ENCODE results near the gene CCDC60.

Gene CCDC60

GRCh38 chr12:119373001-119373400 is 38.5 kb downstream of the CCDC60 start:
- WGBS (ENCODE audit: insufficient coverage): 96% methylated on average over 3 of the region's 3 CpGs
- Histone ChIP-seq H3K4me1 (ENCODE audit: control extremely low read depth in 1 of 4, control insufficient read depth in 4 of 4, insufficient read depth in 4 of 4, low read length in 3 of 4) (peaks cover 0 to 8% (median 2%) of the 10 kb centered on the region in 4 experiments), H3K9me3 (ENCODE audit: control extremely low read depth in 1 of 5, control insufficient read depth in 4 of 5, insufficient read depth in 2 of 5, low read depth in 1 of 5, low read length in 4 of 5) (no peaks in the 10 kb centered on the region), H3K4me3 (ENCODE audit: control insufficient read depth in 1 of 7, extremely low read depth in 1 of 7, insufficient read depth in 4 of 7, low read depth in 2 of 7, low read length in 6 of 7) (no peak overlapping the region), H3K27ac (ENCODE audit: insufficient read depth in 1 of 2, low read depth in 1 of 2, low read length in 2 of 2, poor library complexity in 1 of 2, severe bottlenecking in 2 of 2) (no peak overlapping the region), H3K27me3 (replicated peaks in 2 of 5; ENCODE audit: control insufficient read depth in 4 of 5, insufficient read depth in 5 of 5, low read length in 4 of 5) (no peaks in the 10 kb centered on the region), H3K36me3 (ENCODE audit: control insufficient read depth in 4 of 4, insufficient read depth in 4 of 4, low read length in 3 of 4) (no peaks in the 10 kb centered on the region)
- CTCF ChIA-PET: no interaction called here
- no peak for DNase-seq
- POLR2A ChIA-PET: no interaction called here

- DNase-seq: no peak
- H3K27ac ChIP-seq (ENCODE audit: insufficient read depth in 1 of 2, low read depth in 1 of 2, low read length in 2 of 2, poor library complexity in 1 of 2, severe bottlenecking in 2 of 2): no peak overlapping the region
- no peaks in the 10 kb centered on the region for H3K36me3 ChIP-seq (ENCODE audit: control insufficient read depth in 4 of 4, insufficient read depth in 4 of 4, low read length in 3 of 4)
- H3K9me3 ChIP-seq (ENCODE audit: control extremely low read depth in 1 of 5, control insufficient read depth in 4 of 5, insufficient read depth in 2 of 5, low read depth in 1 of 5, low read length in 4 of 5): no peaks in the 10 kb centered on the region
- ChIA-PET CTCF (no interaction called here), POLR2A (no interaction called here)
- 100% methylated on average over 2 of the region's 2 CpGs for WGBS (ENCODE audit: insufficient coverage)
- no peaks in the 10 kb centered on the region for H3K27me3 ChIP-seq (replicated peaks in 2 of 5; ENCODE audit: control insufficient read depth in 4 of 5, insufficient read depth in 5 of 5, low read length in 4 of 5)
- peaks cover 0 to 8% (median 2%) of the 10 kb centered on the region in 4 experiments for H3K4me1 ChIP-seq (ENCODE audit: control extremely low read depth in 1 of 4, control insufficient read depth in 4 of 4, insufficient read depth in 4 of 4, low read length in 3 of 4)
- H3K4me3 ChIP-seq (ENCODE audit: control insufficient read depth in 1 of 7, extremely low read depth in 1 of 7, insufficient read depth in 4 of 7, low read depth in 2 of 7, low read length in 6 of 7): no peak overlapping the region
Measured at GRCh38 chr12:119373666-119374065, 39.1 kb downstream of the CCDC60 start.

GRCh38 chr12:119374635-119375034 is 40.1 kb downstream of the CCDC60 start:
- Histone ChIP-seq H3K4me1 (ENCODE audit: control extremely low read depth in 1 of 4, control insufficient read depth in 4 of 4, insufficient read depth in 4 of 4, low read length in 3 of 4) (peaks cover 0 to 8% (median 2%) of the 10 kb centered on the region in 4 experiments), H3K9me3 (ENCODE audit: control extremely low read depth in 1 of 5, control insufficient read depth in 4 of 5, insufficient read depth in 2 of 5, low read depth in 1 of 5, low read length in 4 of 5) (no peaks in the 10 kb centered on the region), H3K36me3 (ENCODE audit: control insufficient read depth in 4 of 4, insufficient read depth in 4 of 4, low read length in 3 of 4) (no peaks in the 10 kb centered on the region), H3K4me3 (ENCODE audit: control insufficient read depth in 1 of 7, extremely low read depth in 1 of 7, insufficient read depth in 4 of 7, low read depth in 2 of 7, low read length in 6 of 7) (no peak overlapping the region), H3K27me3 (replicated peaks in 2 of 5; ENCODE audit: control insufficient read depth in 4 of 5, insufficient read depth in 5 of 5, low read length in 4 of 5) (no peaks in the 10 kb centered on the region), H3K27ac (ENCODE audit: insufficient read depth in 1 of 2, low read depth in 1 of 2, low read length in 2 of 2, poor library complexity in 1 of 2, severe bottlenecking in 2 of 2) (no peak overlapping the region)
- DNase-seq: no peak
- ChIA-PET POLR2A (no interaction called here), CTCF (no interaction called here)
- 96% methylated on average over 4 of the region's 4 CpGs for WGBS (ENCODE audit: insufficient coverage)

- peaks cover 0 to 8% (median 2%) of the 10 kb centered on the region in 4 experiments for H3K4me1 ChIP-seq (ENCODE audit: control extremely low read depth in 1 of 4, control insufficient read depth in 4 of 4, insufficient read depth in 4 of 4, low read length in 3 of 4)
- H3K36me3 ChIP-seq (ENCODE audit: control insufficient read depth in 4 of 4, insufficient read depth in 4 of 4, low read length in 3 of 4): no peaks in the 10 kb centered on the region
- peak in 2 of 3 donors; percentile 3 to 31 for DNase-seq
- WGBS (ENCODE audit: insufficient coverage): 63% methylated on average over 5 of the region's 7 CpGs
- POLR2A ChIA-PET: no interaction called here
- CTCF ChIA-PET: no interaction called here
- H3K9me3 ChIP-seq (ENCODE audit: control extremely low read depth in 1 of 5, control insufficient read depth in 4 of 5, insufficient read depth in 2 of 5, low read depth in 1 of 5, low read length in 4 of 5): no peaks in the 10 kb centered on the region
- no peak overlapping the region for H3K4me3 ChIP-seq (ENCODE audit: control insufficient read depth in 1 of 7, extremely low read depth in 1 of 7, insufficient read depth in 4 of 7, low read depth in 2 of 7, low read length in 6 of 7)
- no peak overlapping the region for H3K27ac ChIP-seq (ENCODE audit: insufficient read depth in 1 of 2, low read depth in 1 of 2, low read length in 2 of 2, poor library complexity in 1 of 2, severe bottlenecking in 2 of 2)
- no peaks in the 10 kb centered on the region for H3K27me3 ChIP-seq (replicated peaks in 2 of 5; ENCODE audit: control insufficient read depth in 4 of 5, insufficient read depth in 5 of 5, low read length in 4 of 5)
Measured at GRCh38 chr12:119375075-119375882, 40.8 kb downstream of the CCDC60 start.

- WGBS (ENCODE audit: insufficient coverage): 27% methylated on average over 3 of the region's 5 CpGs
- Histone ChIP-seq H3K27me3 (replicated peaks in 2 of 5; ENCODE audit: control insufficient read depth in 4 of 5, insufficient read depth in 5 of 5, low read length in 4 of 5) (no peaks in the 10 kb centered on the region), H3K27ac (ENCODE audit: insufficient read depth in 1 of 2, low read depth in 1 of 2, low read length in 2 of 2, poor library complexity in 1 of 2, severe bottlenecking in 2 of 2) (no peak overlapping the region), H3K36me3 (ENCODE audit: control insufficient read depth in 4 of 4, insufficient read depth in 4 of 4, low read length in 3 of 4) (no peaks in the 10 kb centered on the region), H3K4me1 (ENCODE audit: control extremely low read depth in 1 of 4, control insufficient read depth in 4 of 4, insufficient read depth in 4 of 4, low read length in 3 of 4) (peaks cover 0 to 8% (median 2%) of the 10 kb centered on the region in 4 experiments), H3K9me3 (ENCODE audit: control extremely low read depth in 1 of 5, control insufficient read depth in 4 of 5, insufficient read depth in 2 of 5, low read depth in 1 of 5, low read length in 4 of 5) (no peaks in the 10 kb centered on the region), H3K4me3 (ENCODE audit: control insufficient read depth in 1 of 7, extremely low read depth in 1 of 7, insufficient read depth in 4 of 7, low read depth in 2 of 7, low read length in 6 of 7) (no peak overlapping the region)
- ChIA-PET POLR2A (no interaction called here), CTCF (no interaction called here)
- no peak for DNase-seq
Measured at GRCh38 chr12:119375883-119376190, 41.3 kb downstream of the CCDC60 start.

- ChIA-PET CTCF (interaction anchor here (1.3 kb wide), 1 partner anchor 14 kb away, joined by 3 read pairs; no protein-coding TSS in a partner anchor), POLR2A (no interaction called here)
- 100% methylated on average over 2 of the region's 4 CpGs for WGBS (ENCODE audit: insufficient coverage)
Measured at GRCh38 chr12:119378903-119379302, 44.4 kb downstream of the CCDC60 start.

GRCh38 chr12:119381471-119382235 is 47.1 kb downstream of the CCDC60 start:
- no peak overlapping the region for H3K27ac ChIP-seq (ENCODE audit: insufficient read depth in 1 of 2, low read depth in 1 of 2, low read length in 2 of 2, poor library complexity in 1 of 2, severe bottlenecking in 2 of 2)
- ChIA-PET CTCF (no interaction called here), POLR2A (no interaction called here)
- WGBS (ENCODE audit: insufficient coverage): 88% methylated on average over 4 of the region's 5 CpGs
- no peaks in the 10 kb centered on the region for H3K36me3 ChIP-seq (ENCODE audit: control insufficient read depth in 4 of 4, insufficient read depth in 4 of 4, low read length in 3 of 4)
- no peaks in the 10 kb centered on the region for H3K9me3 ChIP-seq (ENCODE audit: control extremely low read depth in 1 of 5, control insufficient read depth in 4 of 5, insufficient read depth in 2 of 5, low read depth in 1 of 5, low read length in 4 of 5)
- no peak overlapping the region for H3K4me3 ChIP-seq (ENCODE audit: control insufficient read depth in 1 of 7, extremely low read depth in 1 of 7, insufficient read depth in 4 of 7, low read depth in 2 of 7, low read length in 6 of 7)
- H3K4me1 ChIP-seq (ENCODE audit: control extremely low read depth in 1 of 4, control insufficient read depth in 4 of 4, insufficient read depth in 4 of 4, low read length in 3 of 4): no peaks in the 10 kb centered on the region
- no peak for DNase-seq
- peaks cover 0 to 2% (median 0%) of the 10 kb centered on the region in 5 experiments for H3K27me3 ChIP-seq (replicated peaks in 2 of 5; ENCODE audit: control insufficient read depth in 4 of 5, insufficient read depth in 5 of 5, low read length in 4 of 5)

More at GRCh38 chr12:119378903-119379302, 44.4 kb downstream of the CCDC60 start:
- H3K27me3 ChIP-seq (replicated peaks in 2 of 5; ENCODE audit: control insufficient read depth in 4 of 5, insufficient read depth in 5 of 5, low read length in 4 of 5): no peaks in the 10 kb centered on the region
- H3K36me3 ChIP-seq (ENCODE audit: control insufficient read depth in 4 of 4, insufficient read depth in 4 of 4, low read length in 3 of 4): no peaks in the 10 kb centered on the region
- no peaks in the 10 kb centered on the region for H3K9me3 ChIP-seq (ENCODE audit: control extremely low read depth in 1 of 5, control insufficient read depth in 4 of 5, insufficient read depth in 2 of 5, low read depth in 1 of 5, low read length in 4 of 5)
- no peak for DNase-seq
- peaks cover 0 to 8% (median 2%) of the 10 kb centered on the region in 4 experiments for H3K4me1 ChIP-seq (ENCODE audit: control extremely low read depth in 1 of 4, control insufficient read depth in 4 of 4, insufficient read depth in 4 of 4, low read length in 3 of 4)
- H3K4me3 ChIP-seq (ENCODE audit: control insufficient read depth in 1 of 7, extremely low read depth in 1 of 7, insufficient read depth in 4 of 7, low read depth in 2 of 7, low read length in 6 of 7): no peak overlapping the region
- no peak overlapping the region for H3K27ac ChIP-seq (ENCODE audit: insufficient read depth in 1 of 2, low read depth in 1 of 2, low read length in 2 of 2, poor library complexity in 1 of 2, severe bottlenecking in 2 of 2)

All from common myeloid progenitor, CD34-positive (primary cell).